SU-DHL-6 (cell line): ENCODE data around the gene ZNF862.

Experiments
- H2AFZ ChIP-seq: fragments of 200-600 bp; sonication (generic); 2 replicates; pipeline ENCODE4 v1.6.1; 2014; ENCODE audit warnings: low read depth, mild to moderate bottlenecking, moderate library complexity, mixed read lengths, antibody characterized with exemption, low read length; ENCODE audit not compliant: severe bottlenecking
- H3F3A ChIP-seq: fragments of 200-600 bp; shearing (Covaris generic); 2 replicates; pipeline ENCODE4 v1.6.0; 2016; ENCODE audit warnings: antibody characterized with exemption, mild to moderate bottlenecking; ENCODE audit not compliant: insufficient read depth
- H3K27ac ChIP-seq: fragments of 200-600 bp; sonication (generic); 2 replicates; pipeline ENCODE4 v1.5.1; 2016; ENCODE audit warnings: low read depth, mild to moderate bottlenecking, low read length, moderate library complexity, mixed read lengths
- H3K27me3 ChIP-seq: fragments of 200-600 bp; sonication (generic), shearing (Covaris generic); 2 replicates; pipeline ENCODE4 v1.6.0; 2014; ENCODE audit warnings: mild to moderate bottlenecking, low read length
- H3K36me3 ChIP-seq: fragments of 200-600 bp; sonication (generic); 2 replicates; pipeline ENCODE4 v1.6.1; 2014; ENCODE audit warnings: mild to moderate bottlenecking, low read length, mixed read lengths
- H3K4me2 ChIP-seq: fragments of 300-600, 200-600 bp; shearing (Covaris generic), sonication (generic); 2 replicates; pipeline ENCODE4 v1.6.0; 2014; ENCODE audit warnings: low read length, low read depth, mild to moderate bottlenecking; ENCODE audit not compliant: poor library complexity, severe bottlenecking
- H3K4me3 ChIP-seq: fragments of 200-600 bp; sonication (generic); 2 replicates; pipeline ENCODE4 v1.5.1; 2014; ENCODE audit warnings: antibody characterized with exemption, low read length, mild to moderate bottlenecking, mixed read lengths; ENCODE audit not compliant: insufficient read depth, poor library complexity, severe bottlenecking
- H3K79me2 ChIP-seq: fragments of 200-600 bp; sonication (generic); 2 replicates; pipeline ENCODE4 v1.6.1; 2014; ENCODE audit warnings: mild to moderate bottlenecking, low read length, moderate library complexity; ENCODE audit not compliant: insufficient read depth
- H3K9ac ChIP-seq: fragments of 200-600 bp; sonication (generic); 2 replicates; pipeline ENCODE4 v1.7.0; 2014; ENCODE audit warnings: mild to moderate bottlenecking, low read length
- H3K9me2 ChIP-seq: fragments of 200-600 bp; sonication (generic); replicated peaks from 2 replicates; pipeline ENCODE4 v1.6.1; 2014; ENCODE audit warnings: low read length; ENCODE audit not compliant: insufficient read depth
- H3K9me3 ChIP-seq: fragments of 200-600 bp; sonication (generic); 2 replicates; pipeline ENCODE4 v1.6.1; 2014; ENCODE audit warnings: low read length, mixed read lengths; ENCODE audit not compliant: insufficient read depth
- H4K20me1 ChIP-seq: fragments of 200-600 bp; sonication (generic); 2 replicates; pipeline ENCODE4 v1.6.1; 2014; ENCODE audit warnings: low read depth, mild to moderate bottlenecking, antibody characterized with exemption, low read length, moderate library complexity, mixed read lengths
- CTCF ChIP-seq: fragments of 200-600 bp; sonication (generic); IDR thresholded peaks from one replicate; pipeline ENCODE4 v1.5.1; 2017; ENCODE audit warnings: antibody characterized with exemption, mild to moderate bottlenecking, low read length, moderate library complexity; ENCODE audit not compliant: insufficient read depth, poor library complexity, severe bottlenecking
- EZH2phosphoT487 ChIP-seq: fragments of 200-600 bp; sonication (generic), shearing (Covaris generic); conservative IDR thresholded peaks from 2 replicates; pipeline ENCODE4 v1.6.1; 2018; ENCODE audit warnings: mild to moderate bottlenecking, antibody characterized with exemption, low read length, moderate library complexity, mixed read lengths

The ZNF862 gene

GRCh38 chr7:149815121-149815520 lies 23.1 kb upstream of the ZNF862 start:
- Histone ChIP-seq H3K27me3 (no peaks in the 10 kb centered on the region), H3K79me2 (no peaks in the 10 kb centered on the region), H3K9me2 (no peaks in the 10 kb centered on the region), H3K4me2 (no peak overlapping the region), H3K27ac (no peak overlapping the region), H3K9ac (no peak overlapping the region), H3F3A (no peaks in the 10 kb centered on the region), H3K9me3 (no peaks in the 10 kb centered on the region), H3K4me3 (no peak overlapping the region), H2AFZ (no peak overlapping the region), H4K20me1 (no peaks in the 10 kb centered on the region), H3K36me3 (no peaks in the 10 kb centered on the region)
- no peak for TF ChIP-seq EZH2phosphoT487
- TF ChIP-seq CTCF, result no peak

- no peaks in the 10 kb centered on the region for H3K36me3 ChIP-seq
- H3K79me2 ChIP-seq, result no peaks in the 10 kb centered on the region
- H4K20me1 ChIP-seq, result no peaks in the 10 kb centered on the region
- no peaks in the 10 kb centered on the region for H3K9me2 ChIP-seq
- H3K9me3 ChIP-seq, result no peaks in the 10 kb centered on the region
- H3K4me3 ChIP-seq, result no peak overlapping the region
- H3K4me2 ChIP-seq, result no peak overlapping the region
- H3F3A ChIP-seq, result no peaks in the 10 kb centered on the region
- no peak overlapping the region for H3K9ac ChIP-seq
- no peak overlapping the region for H2AFZ ChIP-seq
- H3K27me3 ChIP-seq, result no peaks in the 10 kb centered on the region
- TF ChIP-seq EZH2phosphoT487 (no peak), CTCF (no peak)
- H3K27ac ChIP-seq, result no peak overlapping the region
Observed at GRCh38 chr7:149815661-149816266, 22.4 kb upstream of the ZNF862 start.

GRCh38 chr7:149816267-149816751 lies 21.9 kb upstream of the ZNF862 start:
- Histone ChIP-seq H3K79me2 (no peaks in the 10 kb centered on the region), H3K9ac (no peak overlapping the region), H3K4me3 (no peak overlapping the region), H3F3A (no peaks in the 10 kb centered on the region), H3K9me2 (no peaks in the 10 kb centered on the region), H3K36me3 (no peaks in the 10 kb centered on the region), H3K27ac (no peak overlapping the region), H3K4me2 (no peak overlapping the region), H3K27me3 (no peaks in the 10 kb centered on the region), H4K20me1 (no peaks in the 10 kb centered on the region), H2AFZ (no peak overlapping the region), H3K9me3 (no peaks in the 10 kb centered on the region)
- TF ChIP-seq EZH2phosphoT487 (no peak), CTCF (no peak)

GRCh38 chr7:149816794-149817193 lies 21.4 kb upstream of the ZNF862 start:
- Histone ChIP-seq H3K4me3 (no peak overlapping the region), H3K9me2 (no peaks in the 10 kb centered on the region), H3K4me2 (no peak overlapping the region), H3K27ac (no peak overlapping the region), H3K9me3 (no peaks in the 10 kb centered on the region), H3K27me3 (no peaks in the 10 kb centered on the region), H3K36me3 (no peaks in the 10 kb centered on the region), H2AFZ (no peak overlapping the region), H3K79me2 (no peaks in the 10 kb centered on the region), H3F3A (no peaks in the 10 kb centered on the region), H3K9ac (no peak overlapping the region), H4K20me1 (no peaks in the 10 kb centered on the region)
- TF ChIP-seq CTCF, result no peak
- TF ChIP-seq EZH2phosphoT487, result no peak
